Inflammatory macrophage (primary cell): ENCODE measurements around the gene SERINC5.

Source experiments
- DNase-seq, 2 donors: peaks; one replicate each; pipeline ENCODE4 v3.0.0-alpha.2; 2020 to 2022

Gene SERINC5

DNA sequence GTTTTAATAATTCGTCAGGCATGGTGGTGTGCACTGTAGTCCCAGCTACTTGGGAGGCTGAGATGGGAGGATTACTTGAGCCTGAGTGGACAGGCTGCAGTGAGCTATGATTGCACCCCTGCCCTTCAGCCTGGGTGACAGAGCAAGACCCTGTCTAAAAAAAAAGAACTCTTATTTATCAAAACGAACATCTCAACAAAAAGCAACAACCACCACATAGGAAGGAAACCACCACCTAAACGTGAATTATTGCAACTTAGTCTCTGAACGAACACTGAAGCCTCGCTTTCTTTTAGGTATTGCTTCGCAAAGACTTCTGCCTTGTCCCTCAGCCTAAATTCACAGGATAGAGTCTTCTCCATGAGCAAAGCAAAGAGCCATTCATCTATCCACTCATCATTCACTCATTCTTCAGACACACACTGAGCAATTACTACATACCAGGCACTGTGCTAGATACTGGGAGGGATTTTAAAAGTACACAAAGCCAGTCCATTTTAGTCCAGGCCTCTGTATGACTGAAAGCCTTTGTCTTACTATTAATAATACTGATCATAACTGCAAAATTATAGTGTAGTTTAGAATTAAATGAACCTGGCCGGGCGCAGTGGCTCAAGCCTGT is 163.3 kb downstream of the SERINC5 start:
- DNase-seq, result no peak

DNA sequence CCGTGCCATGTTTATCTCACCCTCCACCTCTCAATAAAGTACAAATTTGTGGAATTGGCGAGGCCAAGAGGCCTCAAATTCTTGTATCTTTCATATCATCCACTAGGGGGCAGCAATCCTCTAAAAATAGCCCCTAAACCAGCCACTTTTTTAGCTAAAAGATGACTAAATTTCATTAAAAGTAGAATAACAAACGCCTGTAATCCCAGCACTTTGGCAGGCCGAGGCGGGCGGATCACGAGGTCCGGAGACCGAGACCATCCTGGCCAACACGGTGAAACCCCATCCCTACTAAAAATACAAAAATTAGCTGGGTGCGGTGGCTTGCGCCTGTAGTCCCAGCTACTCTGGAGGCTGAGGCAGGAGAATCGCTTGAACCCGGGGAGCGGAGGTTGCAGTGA is 164.1 kb downstream of the SERINC5 start:
- DNase-seq, result peak; percentile 68 to 75

- DNase-seq, result no peak
These were observed 165.0 kb downstream of the SERINC5 start for GRCh38 chr5:80090884-80091166.

GRCh38 chr5:80083101-80083890 is 172.6 kb downstream of the SERINC5 start:
- DNase-seq, result peak; percentile 64 to 71

GRCh38 chr5:80082731-80083100 is 173.1 kb downstream of the SERINC5 start:
- DNase-seq, result peak; percentile 50 to 53

- DNase-seq, result no peak
These were observed 173.6 kb downstream of the SERINC5 start for GRCh38 chr5:80082281-80082680.

GRCh38 chr5:80078921-80079320 is 176.9 kb downstream of the SERINC5 start:
- no peak for DNase-seq

GRCh38 chr5:80077051-80077714 is 178.7 kb downstream of the SERINC5 start:
- no peak for DNase-seq

GRCh38 chr5:80076131-80077050 is 179.5 kb downstream of the SERINC5 start:
- no peak for DNase-seq

GRCh38 chr5:80072103-80073073 is 183.5 kb downstream of the SERINC5 start:
- DNase-seq, result no peak

- DNase-seq, result no peak
These were observed 184.3 kb downstream of the SERINC5 start for GRCh38 chr5:80071510-80072021.

GRCh38 chr5:80070338-80071056 is 185.4 kb downstream of the SERINC5 start:
- peak in 1 of 2 donors; percentile 22 for DNase-seq

- DNase-seq, result peak in 1 of 2 donors; percentile 20
These were observed 185.9 kb downstream of the SERINC5 start for GRCh38 chr5:80069918-80070318.

GRCh38 chr5:80069251-80069800 is 186.5 kb downstream of the SERINC5 start:
- peak in 1 of 2 donors; percentile 38 for DNase-seq

DNA sequence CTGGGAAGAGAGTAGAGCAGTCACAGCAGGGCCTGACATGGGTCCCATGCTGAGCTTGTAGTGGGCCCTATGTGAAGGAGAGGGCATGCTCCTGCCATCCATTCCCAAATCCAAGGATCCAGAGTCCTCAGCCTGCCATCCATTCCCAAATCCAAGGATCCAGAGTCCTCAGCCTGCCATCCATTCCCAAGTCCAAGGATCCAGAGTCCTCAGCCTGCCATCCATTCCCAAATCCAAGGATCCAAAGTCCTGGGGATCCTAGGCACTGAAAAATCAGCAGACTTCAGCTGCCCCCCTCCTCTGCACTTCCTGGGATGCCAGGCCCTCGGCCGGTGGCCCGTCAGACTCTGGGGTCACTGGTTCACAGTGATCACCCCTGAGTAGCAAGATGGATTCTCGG is 187.1 kb downstream of the SERINC5 start:
- no peak for DNase-seq

DNA sequence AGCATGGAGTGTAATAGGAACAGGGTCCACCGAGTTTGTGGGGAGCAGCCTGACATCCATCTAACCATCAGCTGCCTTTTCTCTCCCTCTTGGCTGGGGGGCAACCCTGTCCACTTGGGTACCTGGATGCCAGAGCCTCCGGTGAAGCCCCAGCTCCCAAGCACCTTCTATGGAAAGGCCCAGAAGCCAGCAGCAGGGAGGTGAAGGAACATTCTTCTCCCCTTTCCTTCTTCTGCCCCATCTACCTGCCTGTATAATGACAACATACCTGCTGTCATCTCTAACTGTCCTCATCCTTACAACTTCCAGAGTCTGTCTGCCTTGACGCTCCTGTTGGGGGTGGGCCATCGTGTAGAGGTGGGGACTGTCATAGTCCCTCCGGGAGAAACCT is 187.6 kb downstream of the SERINC5 start:
- DNase-seq, result no peak

- DNase-seq, result no peak
These were observed 188.2 kb downstream of the SERINC5 start for GRCh38 chr5:80067531-80068245.

- peak; percentile 17 to 73 for DNase-seq
These were observed 188.8 kb downstream of the SERINC5 start for GRCh38 chr5:80067016-80067415.

DNA sequence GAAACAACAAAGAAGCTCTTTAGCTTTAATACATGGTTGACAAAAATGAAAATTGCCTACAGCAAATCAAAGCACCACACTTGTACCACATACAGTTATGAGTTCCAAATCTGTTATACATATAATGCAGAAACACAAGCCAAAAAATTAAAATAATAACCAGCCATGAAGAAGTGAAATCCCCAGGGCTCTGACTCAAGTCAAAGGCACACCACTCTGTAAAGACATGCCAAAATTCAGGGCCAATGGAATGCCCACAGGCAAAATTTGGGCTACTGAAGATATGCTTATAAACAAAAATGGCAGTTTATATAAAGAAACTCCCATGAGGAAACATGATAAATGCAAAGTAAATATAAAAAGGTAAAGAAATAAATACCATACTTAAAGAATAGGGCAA is 191.7 kb downstream of the SERINC5 start:
- no peak for DNase-seq
